ENCODE measurements around the gene BTRC. TPM values are rescaled to one million over a fixed set of nuclear protein-coding genes. Genes with fewer than 3 reads are reported as not detected.

BTRC gene
- total and polyA plus RNA-seq, 10 of the 15 experiments (the other 5 are each of a cell fraction or from before 2014, with no cell fraction given), result 2.2 to 18.6 (median 8.6) TPM

GRCh38 chr10:101453791-101454718 is 100.1 kb downstream of the BTRC start:
- no TSS peak for BruUV-seq (replicated peaks)
- DNase-seq (ENCODE audit: low read depth, low spot score) (no peak), FAIRE-seq (peak; percentile 56), ATAC-seq (peak; percentile 40)
- H4K20me1 ChIP-seq (ENCODE audit: control insufficient read depth, insufficient read depth), result no peaks in the 10 kb centered on the region
- 80% methylated on average over 6 of the region's 6 CpGs for WGBS (ENCODE audit: insufficient coverage, insufficient replicate concordance, low lambda C conversion rate, missing lambda C conversion rate)
- CTCF ChIA-PET, result interaction anchor here (0.6 to 6.7 kb wide), 12 partner anchors 9 to 412 kb away, joined by 3 to 56 read pairs (median 4); no protein-coding TSS in a partner anchor
- no peaks in the 10 kb centered on the region for H3K9me3 ChIP-seq (replicated peaks; ENCODE audit: control insufficient read depth, insufficient read depth, low read length)
- H2AFZ ChIP-seq (ENCODE audit: control insufficient read depth, low read depth, low read length), result no peak overlapping the region
- no peaks in the 10 kb centered on the region for H3K36me3 ChIP-seq (ENCODE audit: control insufficient read depth in 2 of 2, insufficient read depth in 2 of 2, low read length in 1 of 2)
- no peak overlapping the region for H3K4me3 ChIP-seq
- in situ Hi-C loops (cut with MboI) (no loop called here), intact Hi-C loops (cut with micrococcal nuclease; ENCODE audit: unreplicated experiment) (no loop called here)
- POLR2A ChIA-PET, result interaction anchor here (0.8 kb wide), 1 partner anchor 14 kb away, joined by 3 read pairs; no protein-coding TSS in a partner anchor
- RAD21 ChIA-PET (ENCODE audit: unreplicated experiment), result interaction anchor here (1.0 to 1.3 kb wide), 2 partner anchors 12 to 13 kb away, joined by 3 to 5 read pairs; no protein-coding TSS in a partner anchor
- no peak overlapping the region for H3K27ac ChIP-seq (ENCODE audit: control insufficient read depth, insufficient read depth)
- H3K4me1 ChIP-seq (ENCODE audit: control insufficient read depth, insufficient read depth, low read length), result no peaks in the 10 kb centered on the region
- SMC1A ChIA-PET (ENCODE audit: uncharacterized antibody, unreplicated experiment), result interaction anchor here (0.9 to 2.3 kb wide), 4 partner anchors 10 to 35 kb away, joined by 3 to 10 read pairs (median 6); no protein-coding TSS in a partner anchor
- no peaks in the 10 kb centered on the region for H3K27me3 ChIP-seq (replicated peaks in 1 of 2; ENCODE audit: control insufficient read depth in 2 of 2, insufficient read depth in 2 of 2, low read length in 1 of 2)
- H3K9ac ChIP-seq (ENCODE audit: control insufficient read depth, insufficient read depth, low read length), result no peak overlapping the region
- no peak overlapping the region for H3K4me2 ChIP-seq (ENCODE audit: control insufficient read depth, insufficient read depth)
- TF ChIP-seq GABPA (IDR thresholded peaks at IDR 0.05; ENCODE audit: low read depth) (no peak), RFX5 (IDR thresholded peaks at IDR 0.05; ENCODE audit: low read depth, low read length) (no peak), EZH2 (IDR thresholded peaks at IDR 0.05; ENCODE audit: borderline replicate concordance, control insufficient read depth, low read depth, low read length) (no peak), KDM1A (IDR thresholded peaks at IDR 0.05; ENCODE audit: borderline replicate concordance) (no peak), CREM (IDR thresholded peaks at IDR 0.05; ENCODE audit: low read depth) (no peak), BCL11A (IDR thresholded peaks at IDR 0.05; ENCODE audit: low read depth, low read length) (no peak), NFYB (IDR thresholded peaks at IDR 0.05; ENCODE audit: insufficient read depth, low read depth, low read length) (no peak)
- TF ChIP-seq, protein P1, sequence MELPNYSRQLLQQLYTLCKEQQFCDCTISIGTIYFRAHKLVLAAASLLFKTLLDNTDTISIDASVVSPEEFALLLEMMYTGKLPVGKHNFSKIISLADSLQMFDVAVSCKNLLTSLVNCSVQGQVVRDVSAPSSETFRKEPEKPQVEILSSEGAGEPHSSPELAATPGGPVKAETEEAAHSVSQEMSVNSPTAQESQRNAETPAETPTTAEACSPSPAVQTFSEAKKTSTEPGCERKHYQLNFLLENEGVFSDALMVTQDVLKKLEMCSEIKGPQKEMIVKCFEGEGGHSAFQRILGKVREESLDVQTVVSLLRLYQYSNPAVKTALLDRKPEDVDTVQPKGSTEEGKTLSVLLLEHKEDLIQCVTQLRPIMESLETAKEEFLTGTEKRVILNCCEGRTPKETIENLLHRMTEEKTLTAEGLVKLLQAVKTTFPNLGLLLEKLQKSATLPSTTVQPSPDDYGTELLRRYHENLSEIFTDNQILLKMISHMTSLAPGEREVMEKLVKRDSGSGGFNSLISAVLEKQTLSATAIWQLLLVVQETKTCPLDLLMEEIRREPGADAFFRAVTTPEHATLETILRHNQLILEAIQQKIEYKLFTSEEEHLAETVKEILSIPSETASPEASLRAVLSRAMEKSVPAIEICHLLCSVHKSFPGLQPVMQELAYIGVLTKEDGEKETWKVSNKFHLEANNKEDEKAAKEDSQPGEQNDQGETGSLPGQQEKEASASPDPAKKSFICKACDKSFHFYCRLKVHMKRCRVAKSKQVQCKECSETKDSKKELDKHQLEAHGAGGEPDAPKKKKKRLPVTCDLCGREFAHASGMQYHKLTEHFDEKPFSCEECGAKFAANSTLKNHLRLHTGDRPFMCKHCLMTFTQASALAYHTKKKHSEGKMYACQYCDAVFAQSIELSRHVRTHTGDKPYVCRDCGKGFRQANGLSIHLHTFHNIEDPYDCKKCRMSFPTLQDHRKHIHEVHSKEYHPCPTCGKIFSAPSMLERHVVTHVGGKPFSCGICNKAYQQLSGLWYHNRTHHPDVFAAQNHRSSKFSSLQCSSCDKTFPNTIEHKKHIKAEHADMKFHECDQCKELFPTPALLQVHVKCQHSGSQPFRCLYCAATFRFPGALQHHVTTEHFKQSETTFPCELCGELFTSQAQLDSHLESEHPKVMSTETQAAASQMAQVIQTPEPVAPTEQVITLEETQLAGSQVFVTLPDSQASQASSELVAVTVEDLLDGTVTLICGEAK (IDR thresholded peaks at IDR 0.05; ENCODE audit: borderline replicate concordance), result 0 out of 2 replicates have a peak, but pooled peaks have one; percentile 50
- H3K79me2 ChIP-seq (ENCODE audit: control insufficient read depth, insufficient read depth, low read length), result no peaks in the 10 kb centered on the region

Measured in GM12878 (cell line).